B cell (primary cell): ENCODE data around the gene RHBDL1. TPM values are rescaled to one million over a fixed set of nuclear protein-coding genes. Genes with fewer than 3 reads are reported as not detected.
A peak's percentile ranks its signal among the peaks of the same experiment; 100 is the strongest.

ENCODE experiments used
- ATAC-seq: fragments of 200-7000 bp; cut with Tn5 transposase; one replicate; pipeline ENCODE4 v1.10.0; 2021; ENCODE audit warnings: low read depth, mild to moderate bottlenecking, moderate number of reproducible peaks, moderate library complexity
- CTCF ChIA-PET: fragments of 350-600 bp; sonication (Branson Sonifier 250); formaldehyde crosslinking; loops from one replicate; lab custom pipeline; 2021; ENCODE audit warnings: antibody characterized with exemption, inconsistent platforms; lab: Charles Lee
- POLR2A ChIA-PET: fragments of 350-600 bp; sonication (Branson Sonifier 250); formaldehyde crosslinking; loops from one replicate; lab custom pipeline; 2021; ENCODE audit warnings: antibody characterized with exemption; lab: Charles Lee
- DNase-seq: peaks from one replicate; pipeline ENCODE4 v3.0.0; 2013
- H2AFZ ChIP-seq: 2 replicates; pipeline ENCODE4 v1.6.1; 2012; ENCODE audit warnings: mild to moderate bottlenecking, low read depth, low read length; ENCODE audit not compliant: insufficient read depth, poor library complexity, severe bottlenecking
- H3K27ac ChIP-seq, 2 donors: 1 replicate in 1 of 2; 2 replicates in 1 of 2; pipeline ENCODE4 v1.5.1; 2012 to 2013; ENCODE audit warnings: low read length in 2 of 2, mild to moderate bottlenecking in 2 of 2, moderate library complexity in 1 of 2
- H3K27me3 ChIP-seq, 4 experiments: fragments of 200-600 bp in 1 of 4; sonication (generic) in 1 of 4; replicated peaks in 1 of 4; 1 replicate in 2 of 4; 2 replicates in 2 of 4; pipeline versions ENCODE4 v1.6.1 to v1.7.0; 2013 to 2016; ENCODE audit warnings: low read length in 3 of 4, mild to moderate bottlenecking in 2 of 4, mixed read lengths in 1 of 4, moderate library complexity in 1 of 4; ENCODE audit not compliant: insufficient read depth in 4 of 4, control insufficient read depth in 3 of 4; ENCODE audit errors: control extremely low read depth in 1 of 4
- H3K36me3 ChIP-seq, 2 experiments: replicated peaks in 1 of 2; 1 replicate in 1 of 2; 2 replicates in 1 of 2; pipeline versions ENCODE4 v1.6.1 to v1.7.1; 2013; ENCODE audit warnings: low read length in 1 of 2; ENCODE audit not compliant: insufficient read depth in 2 of 2, control insufficient read depth in 1 of 2; ENCODE audit errors: control extremely low read depth in 1 of 2, extremely low read depth in 1 of 2
- H3K4me1 ChIP-seq, 2 donors: fragments of 200-600 bp in 1 of 2; sonication (generic) in 1 of 2; 1 replicate in 1 of 2; 2 replicates in 1 of 2; pipeline versions ENCODE4 v1.5.1 to v1.6.1; 2013 to 2017; ENCODE audit warnings: low read length in 2 of 2; ENCODE audit not compliant: control insufficient read depth in 2 of 2, insufficient read depth in 2 of 2
- H3K4me2 ChIP-seq: replicated peaks from 2 replicates; pipeline ENCODE3; 2012; ENCODE audit warnings: mild to moderate bottlenecking, low read depth, low read length; ENCODE audit not compliant: poor library complexity, severe bottlenecking
- H3K4me3 ChIP-seq, 5 experiments: fragments of 200-600 bp in 1 of 5; sonication (generic) in 1 of 5; 1 replicate in 3 of 5; 2 replicates in 2 of 5; pipeline versions ENCODE4 v1.5.1 to v1.7.0; 2011 to 2016; ENCODE audit warnings: low read length in 4 of 5, mild to moderate bottlenecking in 4 of 5, low read depth in 2 of 5, control low read depth in 1 of 5, moderate library complexity in 1 of 5; ENCODE audit not compliant: insufficient read depth in 1 of 5; ENCODE audit errors: control extremely low read depth in 1 of 5, extremely low read depth in 1 of 5
- H3K79me2 ChIP-seq: fragments of 200-600 bp; sonication (generic); one replicate; pipeline ENCODE4 v1.6.0; 2016; ENCODE audit warnings: low read length; ENCODE audit not compliant: control insufficient read depth, insufficient read depth
- H3K9ac ChIP-seq: fragments of 200-600 bp; sonication (generic); 2 replicates; pipeline ENCODE4 v1.6.1; 2017; ENCODE audit warnings: mild to moderate bottlenecking, low read length, moderate library complexity
- H3K9me3 ChIP-seq, 3 donors: one replicate each; pipeline versions ENCODE4 v1.6.1 to v1.7.1; 2013; ENCODE audit warnings: low read length in 2 of 3; ENCODE audit not compliant: control insufficient read depth in 2 of 3, insufficient read depth in 1 of 3; ENCODE audit errors: control extremely low read depth in 1 of 3
- H4K20me1 ChIP-seq: 2 replicates; pipeline ENCODE4 v1.6.0; 2012; ENCODE audit warnings: mild to moderate bottlenecking, low read length; ENCODE audit not compliant: insufficient read depth, control insufficient read depth, poor library complexity, severe bottlenecking
- H3K27ac Mint-ChIP-seq: one replicate; pipeline ENCODE4 v1.8.0; 2021; ENCODE audit warnings: mixed read lengths
- H3K27me3 Mint-ChIP-seq: one replicate; pipeline ENCODE4 v1.8.0; 2021; ENCODE audit warnings: mixed read lengths
- H3K4me1 Mint-ChIP-seq: one replicate; pipeline ENCODE4 v1.8.0; 2021; ENCODE audit warnings: mixed read lengths
- H3K4me3 Mint-ChIP-seq: one replicate; pipeline ENCODE4 v1.8.0; 2021; ENCODE audit warnings: mixed read lengths
- H3K9me3 Mint-ChIP-seq: one replicate; pipeline ENCODE4 v1.8.0; 2022; ENCODE audit warnings: mixed read lengths; ENCODE audit not compliant: insufficient read depth
- EZH2 ChIP-seq: IDR thresholded peaks from 2 replicates; pipeline ENCODE4 v1.6.1; 2012; ENCODE audit warnings: borderline replicate concordance, low read depth, mild to moderate bottlenecking, moderate library complexity, low read length; ENCODE audit not compliant: insufficient read depth, poor library complexity, severe bottlenecking
- WGBS: methylation state at CpG from one replicate; pipeline ENCODE4 v1.1.5; 2013; ENCODE audit warnings: missing lambda C conversion rate; ENCODE audit not compliant: insufficient coverage; 5-methylcytosine and 5-hydroxymethylcytosine counted together
- intact Hi-C: fragments of 100-400 bp; cut with micrococcal nuclease; formaldehyde crosslinking; loops from one replicate; pipeline ENCODE4 v1.10.0; 2022
- polyA plus RNA-seq: library from polyadenylated mRNA; depleted of rRNA; stranded (reverse); fragments of >200 nt; gene quantifications from 2 replicates; pipeline ENCODE4 v1.2.3, GENCODE V29; 2012
- total RNA-seq, 2 donors: library from RNA; stranded (reverse); fragments of 120-200 nt in 1 of 2; gene quantifications; 1 replicate in 1 of 2; 2 replicates in 1 of 2; pipeline versions ENCODE4 v1.2.3 to v1.2.4, GENCODE V29; 2013 to 2022
- TF ChIP-seq, protein P1 (sequence below): fragments of 200-600 bp; IDR thresholded peaks from one replicate; pipeline ENCODE4 v1.8.0; 2022; ENCODE audit warnings: antibody characterized with exemption, mild to moderate bottlenecking

The RHBDL1 gene
- total and polyA plus RNA-seq, 2 donors (not counting 1 experiment from before 2014, with no cell fraction given): 0.76 to 1.6 TPM

DNA sequence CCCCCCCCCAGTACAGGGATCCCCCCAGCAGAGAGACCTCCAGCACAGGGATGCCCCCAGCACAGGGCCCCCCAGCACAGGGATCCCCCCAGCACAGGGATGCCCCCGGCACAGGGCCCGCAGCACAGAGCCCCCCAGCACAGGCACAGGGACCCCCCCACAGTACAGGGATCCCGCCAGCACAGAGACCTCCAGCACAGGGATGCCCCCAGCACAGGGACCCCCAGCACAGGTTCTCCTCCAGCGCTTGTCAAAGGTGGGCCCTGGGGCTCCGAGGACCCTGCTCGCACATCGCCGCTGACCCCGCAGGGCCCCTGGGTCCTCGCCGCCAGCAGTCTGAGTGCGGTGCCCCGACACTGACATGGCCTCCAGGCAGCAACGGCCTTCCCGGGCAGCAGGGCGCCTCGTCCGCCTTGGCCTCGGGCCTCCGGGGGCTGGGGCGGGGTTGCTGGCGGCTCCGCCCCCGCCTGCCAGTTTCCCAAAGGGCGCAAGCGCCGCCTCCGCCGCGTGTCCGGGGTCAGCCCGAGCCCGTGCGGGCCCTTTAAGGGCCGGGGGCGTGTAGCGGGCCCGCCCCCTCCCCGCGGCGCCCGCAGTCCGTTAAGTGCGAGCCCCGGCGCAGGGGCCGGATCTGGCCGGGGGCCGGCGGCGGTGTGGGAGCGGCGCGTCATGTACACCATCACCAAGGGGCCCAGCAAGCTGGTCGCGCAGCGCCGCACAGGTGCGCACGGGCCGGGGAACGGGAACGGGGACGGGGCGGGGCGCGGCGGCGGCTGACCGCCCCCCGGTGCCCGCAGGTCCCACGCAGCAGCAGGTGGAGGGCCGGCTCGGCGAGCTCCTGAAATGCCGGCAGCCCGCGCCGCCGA is 33.9 kb upstream of the RHBDL1 start, which contains the start of gene MCRIP2:
Gene MCRIP2, plus strand, starts transcription at position 503 of the 863 bp plus-strand sequence. Its CDS starts 164 bp downstream, at position 667.
- Histone ChIP-seq H2AFZ (peak within 1 kb of the TSS; percentile 79), H4K20me1 (peaks cover 6% of the 10 kb centered on the region), H3K4me3 (peak within 1 kb of the TSS in 4 of 5 experiments; percentile 42 to 75 (median 60)), H3K4me2 (peak within 1 kb of the TSS; percentile 87), H3K4me1 (peaks cover 15 to 44% of the 10 kb centered on the region in 2 donors), H3K27ac (peak within 1 kb of the TSS; percentile 18 to 41), H3K9ac (peak within 1 kb of the TSS; percentile 73), H3K9me3 (no peaks in the 10 kb centered on the region), H3K79me2 (peaks cover 6% of the 10 kb centered on the region), H3K36me3 (no peaks in the 10 kb centered on the region), H3K27me3 (no peaks in the 10 kb centered on the region)
- Mint-ChIP-seq H3K27me3 (no peaks in the 10 kb centered on the region), H3K27ac (peak within 1 kb of the TSS; percentile 61), H3K9me3 (no peaks in the 10 kb centered on the region), H3K4me1 (peaks cover 23% of the 10 kb centered on the region), H3K4me3 (peak within 1 kb of the TSS; percentile 74)
- intact Hi-C loops: loop anchor here (1.0 kb wide), 2 partner anchors 8 to 43 kb away; partner anchors contain the start of genes JMJD8 and WDR90
- no peak for TF ChIP-seq EZH2
- TF ChIP-seq, protein P1, sequence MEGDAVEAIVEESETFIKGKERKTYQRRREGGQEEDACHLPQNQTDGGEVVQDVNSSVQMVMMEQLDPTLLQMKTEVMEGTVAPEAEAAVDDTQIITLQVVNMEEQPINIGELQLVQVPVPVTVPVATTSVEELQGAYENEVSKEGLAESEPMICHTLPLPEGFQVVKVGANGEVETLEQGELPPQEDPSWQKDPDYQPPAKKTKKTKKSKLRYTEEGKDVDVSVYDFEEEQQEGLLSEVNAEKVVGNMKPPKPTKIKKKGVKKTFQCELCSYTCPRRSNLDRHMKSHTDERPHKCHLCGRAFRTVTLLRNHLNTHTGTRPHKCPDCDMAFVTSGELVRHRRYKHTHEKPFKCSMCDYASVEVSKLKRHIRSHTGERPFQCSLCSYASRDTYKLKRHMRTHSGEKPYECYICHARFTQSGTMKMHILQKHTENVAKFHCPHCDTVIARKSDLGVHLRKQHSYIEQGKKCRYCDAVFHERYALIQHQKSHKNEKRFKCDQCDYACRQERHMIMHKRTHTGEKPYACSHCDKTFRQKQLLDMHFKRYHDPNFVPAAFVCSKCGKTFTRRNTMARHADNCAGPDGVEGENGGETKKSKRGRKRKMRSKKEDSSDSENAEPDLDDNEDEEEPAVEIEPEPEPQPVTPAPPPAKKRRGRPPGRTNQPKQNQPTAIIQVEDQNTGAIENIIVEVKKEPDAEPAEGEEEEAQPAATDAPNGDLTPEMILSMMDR: no peak
- ATAC-seq (peak; percentile 41), DNase-seq (peak; percentile 73)
- WGBS: under 1% methylated on average over 79 of the region's 81 CpGs
- POLR2A ChIA-PET: interaction anchor here (0.6 kb wide), 2 partner anchors 25 to 421 kb away, joined by 3 to 4 read pairs; no protein-coding TSS in a partner anchor
- CTCF ChIA-PET: no interaction called here
